Stimulated activated CD8-positive, alpha-beta memory T cell treated with anti-CD3 and anti-CD28 coated beads, Interleukin-7, amount 100 ng/mL, for 1 hour (primary cell): Measurements from ENCODE around the gene TMEM213.
"Not testable (repeated sequence)": the region's sequence is repeated elsewhere in the genome, so short reads cannot be mapped to it uniquely, and the experiment has no call there.

Experiments
- DNase-seq, 2 donors: peaks; one replicate each; pipeline ENCODE4 v3.0.0-alpha.2; 2020; ENCODE audit warnings: low read depth in 2 of 2

Gene TMEM213

GRCh38 chr7:138797046-138797445 is 748 bp upstream of the TMEM213 start:
- not testable (repeated sequence) for DNase-seq

DNA sequence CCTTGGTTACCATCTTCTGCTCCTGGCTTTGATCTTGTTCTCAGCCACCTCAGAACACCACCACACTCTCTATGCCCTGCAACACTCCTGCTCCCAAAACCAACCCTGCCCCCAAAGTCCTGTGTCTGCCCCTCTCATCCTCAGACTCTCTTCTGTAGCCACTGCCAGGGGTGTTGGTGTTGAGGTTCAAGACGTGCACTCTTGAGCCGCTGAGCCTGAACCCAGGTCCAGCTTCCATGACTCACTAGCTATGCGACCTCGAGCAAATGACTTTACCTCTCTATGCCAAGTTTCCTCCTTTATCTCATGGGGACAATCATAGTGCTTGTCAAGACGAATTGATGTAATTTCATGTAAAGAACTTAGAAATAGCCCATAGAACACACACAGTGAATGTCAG is 1.0 kb downstream of the TMEM213 start:
- DNase-seq, result no peak

DNA sequence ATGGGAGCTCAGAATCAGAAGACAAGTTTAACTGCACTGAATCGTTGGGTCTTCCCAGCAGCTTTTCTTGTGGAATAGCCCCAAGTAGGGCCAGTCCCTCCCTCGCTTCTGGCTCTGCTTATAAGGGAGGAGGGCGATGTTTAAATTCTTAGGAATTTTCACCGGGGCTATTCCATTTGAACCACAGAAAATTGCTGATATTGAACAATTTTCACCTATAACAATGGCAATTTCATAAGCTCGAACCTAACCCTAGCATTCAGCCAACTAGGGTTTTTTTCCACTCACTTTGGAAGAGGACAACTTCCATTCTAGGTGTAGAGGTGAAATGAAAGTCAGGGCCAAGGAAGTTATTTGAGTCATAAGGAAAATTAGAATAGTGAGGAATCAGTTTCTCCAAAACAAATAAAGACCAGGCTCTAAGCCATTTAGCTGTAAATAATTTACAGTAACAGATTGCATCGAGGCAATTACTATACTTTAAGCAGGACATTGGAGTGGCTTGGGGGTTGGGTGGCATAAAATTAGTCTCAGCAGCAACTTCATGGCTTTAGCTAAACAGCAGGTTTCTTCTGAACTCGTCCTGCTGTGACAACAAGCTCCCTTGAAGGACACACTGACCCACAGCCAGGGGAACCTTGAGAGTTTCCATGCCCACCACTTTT is 1.7 kb downstream of the TMEM213 start:
- no peak for DNase-seq

- DNase-seq, result no peak
Observed at GRCh38 chr7:138801256-138801655, 3.5 kb downstream of the TMEM213 start.

DNA sequence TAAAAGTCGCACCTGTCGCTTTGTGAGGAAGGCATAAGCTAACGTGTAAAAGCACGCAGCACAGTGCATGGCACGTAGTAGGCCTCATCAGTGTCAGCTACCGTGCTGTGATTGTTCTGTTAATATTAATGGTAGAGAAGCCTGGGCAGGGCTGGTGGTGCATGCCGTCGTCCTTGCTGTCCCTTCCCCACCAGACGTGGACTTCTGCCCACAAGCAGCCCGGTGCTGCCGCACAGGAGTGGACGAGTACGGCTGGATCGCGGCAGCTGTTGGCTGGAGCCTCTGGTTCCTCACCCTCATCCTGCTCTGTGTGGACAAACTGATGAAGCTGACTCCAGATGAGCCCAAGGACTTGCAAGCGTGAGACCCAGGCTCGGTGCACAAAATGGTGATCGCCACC is 4.9 kb downstream of the TMEM213 start:
- no peak for DNase-seq

DNA sequence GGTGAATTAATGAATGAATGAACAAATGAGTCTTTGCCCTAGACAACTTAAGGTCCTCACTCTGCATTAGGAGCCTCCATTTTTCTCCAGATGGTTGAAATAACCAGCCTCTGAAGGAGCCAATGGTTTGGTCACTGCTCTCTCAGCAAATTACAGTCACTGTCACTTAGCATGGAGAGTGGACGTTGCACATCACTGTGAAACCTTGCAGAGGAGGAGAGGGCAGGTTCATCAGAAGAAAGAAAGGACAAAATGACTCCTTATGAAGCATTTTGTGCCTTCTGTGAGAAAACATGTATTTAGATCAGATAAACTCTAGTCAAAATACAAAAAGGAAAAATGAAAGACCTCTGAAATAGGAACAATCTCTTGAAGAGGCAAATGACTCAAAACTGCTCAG is 6.8 kb downstream of the TMEM213 start:
- DNase-seq, result no peak

GRCh38 chr7:138809346-138809745 is 11.6 kb downstream of the TMEM213 start:
- DNase-seq, result no peak

DNA sequence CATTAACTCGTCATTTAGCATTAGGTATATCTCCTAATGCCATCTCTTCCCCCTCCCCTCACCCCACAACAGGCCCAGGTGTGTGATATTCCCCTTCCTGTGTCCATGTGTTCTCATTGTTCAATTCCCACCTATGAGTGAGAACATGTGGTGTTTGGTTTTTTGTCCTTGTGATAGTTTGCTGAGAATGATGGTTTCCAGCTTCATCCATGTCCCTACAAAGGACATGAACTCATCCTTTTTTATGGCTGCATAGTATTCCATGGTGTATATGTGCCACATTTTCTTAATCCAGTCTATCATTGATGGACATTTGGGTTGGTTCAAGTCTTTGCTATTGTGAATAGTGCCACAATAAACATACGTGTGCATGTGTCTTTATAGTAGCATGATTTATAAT is 13.5 kb downstream of the TMEM213 start:
- not testable (repeated sequence) for DNase-seq

DNA sequence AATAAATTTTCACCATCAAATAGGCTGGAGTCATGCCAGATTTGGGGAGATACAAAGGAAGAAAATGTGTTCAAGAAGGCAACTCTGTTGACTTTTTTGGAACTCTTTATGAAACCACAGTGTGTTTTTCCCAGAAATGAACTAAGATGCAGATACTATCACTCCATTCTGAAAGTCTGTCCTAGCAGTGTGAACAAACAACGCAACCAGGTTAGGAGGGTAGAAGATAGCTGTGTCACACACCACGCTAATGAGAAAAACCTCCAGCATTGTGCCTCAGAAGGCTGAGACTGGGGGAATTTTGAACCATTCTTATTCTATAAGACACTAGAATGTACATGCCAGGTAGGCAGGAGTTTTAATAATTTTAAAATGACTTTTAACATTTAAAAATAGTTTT is 16.2 kb downstream of the TMEM213 start:
- DNase-seq, result no peak

- DNase-seq, result no peak
Observed at GRCh38 chr7:138814816-138815332, 17.1 kb downstream of the TMEM213 start.

GRCh38 chr7:138816650-138817049 is 18.9 kb downstream of the TMEM213 start:
- DNase-seq, result no peak

DNA sequence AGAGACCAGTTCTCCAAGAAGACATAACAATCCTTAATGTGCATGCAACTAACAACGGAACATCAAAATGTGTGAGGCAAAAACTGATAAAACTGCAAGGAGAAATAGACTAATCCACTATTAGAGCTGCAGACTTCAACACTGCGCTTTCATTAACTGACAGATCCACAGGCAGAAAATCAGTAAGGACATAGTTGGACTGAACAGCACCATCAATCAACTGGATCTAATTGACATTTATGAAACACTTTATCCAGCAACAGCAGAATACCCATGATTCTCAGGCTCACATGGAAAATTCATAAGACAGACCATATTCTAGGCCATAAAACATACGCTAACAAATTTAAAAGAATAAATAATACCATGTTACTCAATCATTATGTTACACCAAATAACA is 21.8 kb downstream of the TMEM213 start:
- no peak for DNase-seq

- DNase-seq, result no peak
Observed at GRCh38 chr7:138821912-138822311, 24.1 kb downstream of the TMEM213 start.

- no peak for DNase-seq
Observed at GRCh38 chr7:138822867-138823535, 25.2 kb downstream of the TMEM213 start.

GRCh38 chr7:138825049-138825721 is 27.4 kb downstream of the TMEM213 start:
- no peak for DNase-seq

GRCh38 chr7:138828302-138828701 is 30.5 kb downstream of the TMEM213 start:
- DNase-seq, result no peak

- DNase-seq, result no peak
Observed at GRCh38 chr7:138829335-138829734, 31.5 kb downstream of the TMEM213 start.

DNA sequence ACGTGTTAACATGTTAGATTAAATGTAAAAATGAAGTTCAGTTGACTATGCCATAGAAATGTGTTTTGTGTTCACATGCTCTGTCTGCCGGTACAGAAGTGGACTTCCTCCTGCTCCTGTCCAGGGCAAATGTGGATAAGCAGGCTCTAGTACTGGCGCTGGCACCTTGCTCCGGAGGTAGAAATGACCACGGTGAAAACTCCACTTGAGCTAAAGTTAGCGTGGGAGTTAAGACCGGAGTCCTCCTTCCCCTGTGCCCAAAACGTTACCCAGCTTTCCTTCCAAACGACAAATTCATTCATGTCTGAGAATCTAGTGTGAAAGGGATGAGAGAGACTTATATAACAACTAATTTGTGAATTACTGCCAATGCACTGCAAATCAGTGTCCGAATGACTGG is 35.2 kb downstream of the TMEM213 start:
- no peak for DNase-seq

DNA sequence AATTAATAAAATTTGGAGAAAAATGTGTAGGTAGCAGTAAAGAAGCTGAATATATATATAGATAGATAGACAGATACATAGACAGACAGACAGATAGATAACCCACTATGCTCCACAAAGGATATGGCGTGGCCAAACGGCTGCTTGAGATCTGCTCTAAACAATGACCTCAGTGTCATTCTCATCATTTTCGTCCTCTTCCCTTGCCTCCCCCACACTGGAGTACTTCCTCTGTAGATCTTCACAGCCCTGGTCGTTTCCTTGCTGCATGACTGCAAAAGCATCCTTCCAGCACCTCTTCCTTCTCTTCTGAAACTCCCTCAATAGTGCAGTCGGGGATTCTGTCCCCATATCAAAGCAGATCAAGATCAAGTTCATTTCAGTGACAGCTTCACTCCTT is 35.8 kb downstream of the TMEM213 start:
- DNase-seq, result no peak

DNA sequence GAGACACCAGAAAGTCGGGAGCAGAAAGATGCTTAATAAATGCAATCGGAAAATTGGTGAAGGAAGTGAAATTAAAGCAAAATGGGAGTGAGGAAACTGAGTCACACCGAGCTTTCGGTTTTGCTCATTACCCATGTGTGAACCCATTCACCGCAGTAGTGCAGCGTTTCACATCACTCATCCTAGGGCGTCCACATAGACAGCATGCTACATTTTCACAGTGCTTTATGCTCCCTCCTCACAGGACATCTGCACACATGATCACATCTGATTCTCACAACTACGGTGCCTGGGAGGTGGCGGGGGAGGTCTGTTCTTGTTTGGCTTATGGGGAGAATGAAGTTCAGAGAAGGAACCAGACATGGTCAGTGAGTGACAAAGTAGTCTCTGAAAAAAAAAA is 36.8 kb downstream of the TMEM213 start:
- no peak for DNase-seq

DNA sequence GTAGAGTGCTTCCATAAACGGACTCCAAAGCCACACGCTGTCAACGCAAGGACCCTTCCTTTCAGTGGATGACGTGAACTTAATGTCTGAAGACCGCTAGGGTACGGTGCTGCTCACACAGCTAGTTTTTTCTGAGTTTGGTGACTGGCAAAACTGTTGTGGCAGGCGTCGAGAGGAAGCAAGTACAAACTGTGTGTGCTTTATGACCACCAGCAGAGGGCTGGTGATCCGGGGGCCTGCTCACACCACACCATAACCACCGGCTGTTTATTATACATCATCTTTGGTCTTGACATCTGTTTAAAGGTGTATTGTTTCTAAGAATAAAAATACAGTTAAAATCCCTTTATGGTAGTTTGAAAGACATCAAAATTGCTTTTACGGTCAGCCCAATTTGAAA is 37.3 kb downstream of the TMEM213 start:
- DNase-seq, result no peak

- no peak for DNase-seq
Observed at GRCh38 chr7:138837627-138838026, 39.8 kb downstream of the TMEM213 start.

- DNase-seq, result no peak
Observed at GRCh38 chr7:138838166-138838565, 40.4 kb downstream of the TMEM213 start.
